NCI-H128 (cell line): Measurements from ENCODE around the gene EFNA4.
A peak's percentile ranks its signal among the peaks of the same experiment; 100 is the strongest.

Experiments used
- DNase-seq: peaks from one replicate; lab custom pipeline; 2025; ENCODE audit not compliant: unreplicated experiment; lab: John Stamatoyannopoulos, UW

EFNA4 gene

GRCh38 chr1:155085504-155086127, 22.1 kb downstream of the EFNA4 start:
- no peak for DNase-seq

DNA sequence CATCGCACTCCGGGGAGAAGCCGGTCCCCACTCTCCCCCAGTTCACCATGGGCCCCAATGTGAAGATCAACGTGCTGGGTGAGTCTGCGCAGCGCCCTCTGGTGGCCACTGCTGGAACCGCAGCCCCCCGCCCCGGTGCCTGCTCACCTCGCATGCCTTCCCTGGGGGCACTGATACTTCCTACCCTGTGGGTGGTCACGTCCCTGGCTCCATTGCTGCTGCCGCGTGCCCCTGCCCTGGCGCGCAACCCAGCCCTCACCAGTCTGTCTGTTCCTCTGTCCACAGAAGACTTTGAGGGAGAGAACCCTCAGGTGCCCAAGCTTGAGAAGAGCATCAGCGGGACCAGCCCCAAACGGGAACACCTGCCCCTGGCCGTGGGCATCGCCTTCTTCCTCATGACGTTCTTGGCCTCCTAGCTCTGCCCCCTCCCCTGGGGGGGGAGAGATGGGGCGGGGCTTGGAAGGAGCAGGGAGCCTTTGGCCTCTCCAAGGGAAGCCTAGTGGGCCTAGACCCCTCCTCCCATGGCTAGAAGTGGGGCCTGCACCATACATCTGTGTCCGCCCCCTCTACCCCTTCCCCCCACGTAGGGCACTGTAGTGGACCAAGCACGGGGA, 22.7 kb downstream of the EFNA4 start:
- DNase-seq: peak; percentile 17

DNA sequence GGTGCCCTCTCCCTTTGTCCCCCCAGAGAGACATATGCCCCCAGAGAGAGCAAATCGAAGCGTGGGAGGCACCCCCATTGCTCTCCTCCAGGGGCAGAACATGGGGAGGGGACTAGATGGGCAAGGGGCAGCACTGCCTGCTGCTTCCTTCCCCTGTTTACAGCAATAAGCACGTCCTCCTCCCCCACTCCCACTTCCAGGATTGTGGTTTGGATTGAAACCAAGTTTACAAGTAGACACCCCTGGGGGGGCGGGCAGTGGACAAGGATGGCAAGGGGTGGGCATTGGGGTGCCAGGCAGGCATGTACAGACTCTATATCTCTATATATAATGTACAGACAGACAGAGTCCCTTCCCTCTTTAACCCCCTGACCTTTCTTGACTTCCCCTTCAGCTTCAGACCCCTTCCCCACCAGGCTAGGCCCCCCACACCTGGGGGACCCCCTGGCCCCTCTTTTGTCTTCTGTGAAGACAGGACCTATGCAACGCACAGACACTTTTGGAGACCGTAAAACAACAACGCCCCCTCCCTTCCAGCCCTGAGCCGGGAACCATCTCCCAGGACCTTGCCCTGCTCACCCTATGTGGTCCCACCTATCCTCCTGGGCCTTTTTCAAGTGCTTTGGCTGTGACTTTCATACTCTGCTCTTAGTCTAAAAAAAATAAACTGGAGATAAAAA, 23.5 kb downstream of the EFNA4 start:
- DNase-seq: no peak

DNA sequence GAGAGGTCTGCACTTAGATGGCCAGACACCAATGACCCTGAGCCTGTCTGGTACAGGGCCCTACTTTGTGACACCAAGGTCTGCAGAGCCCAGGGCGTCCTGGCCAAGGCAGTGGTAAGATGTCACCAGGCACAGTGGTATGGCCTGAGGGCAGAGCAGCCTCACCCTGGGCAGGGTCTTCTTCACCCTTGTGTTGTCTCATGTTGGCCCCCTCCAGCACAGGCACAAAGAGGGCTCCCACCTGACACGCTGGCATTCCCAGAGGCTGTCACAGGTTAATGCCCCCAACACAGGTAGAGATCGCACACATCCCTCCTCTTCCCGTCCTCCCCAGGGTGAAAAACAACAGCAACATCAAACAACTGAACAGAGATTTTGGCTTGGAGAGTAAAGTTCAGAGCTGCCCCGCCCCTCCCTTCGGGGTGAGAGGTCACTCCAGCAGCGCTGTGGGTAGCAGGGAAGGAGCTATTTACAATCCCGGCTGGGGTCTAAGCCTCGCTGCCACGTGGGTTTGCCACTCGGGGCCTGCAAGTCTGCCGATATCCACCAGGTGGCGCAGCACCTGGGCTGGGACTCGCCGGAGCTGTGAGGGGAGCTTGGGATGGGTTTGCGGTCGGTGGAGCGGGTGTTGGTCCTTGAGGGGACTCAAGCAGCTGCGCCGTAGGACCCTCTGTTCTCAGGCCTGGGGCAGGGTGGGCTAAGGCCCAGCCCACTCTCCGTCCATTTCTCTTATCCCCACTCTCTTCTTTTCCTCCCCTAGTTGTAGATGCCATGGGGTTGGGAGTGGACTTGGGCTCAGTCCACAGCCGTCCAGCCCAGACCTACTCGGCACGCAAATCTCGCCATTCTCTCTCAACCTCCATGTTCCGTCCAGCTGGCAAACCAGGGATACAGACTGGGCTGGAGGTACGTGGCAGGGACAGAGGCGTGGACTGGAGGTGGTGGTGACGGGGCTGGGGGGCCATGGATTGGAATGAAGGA, 27.8 kb downstream of the EFNA4 start:
- DNase-seq: peak; percentile 81

DNA sequence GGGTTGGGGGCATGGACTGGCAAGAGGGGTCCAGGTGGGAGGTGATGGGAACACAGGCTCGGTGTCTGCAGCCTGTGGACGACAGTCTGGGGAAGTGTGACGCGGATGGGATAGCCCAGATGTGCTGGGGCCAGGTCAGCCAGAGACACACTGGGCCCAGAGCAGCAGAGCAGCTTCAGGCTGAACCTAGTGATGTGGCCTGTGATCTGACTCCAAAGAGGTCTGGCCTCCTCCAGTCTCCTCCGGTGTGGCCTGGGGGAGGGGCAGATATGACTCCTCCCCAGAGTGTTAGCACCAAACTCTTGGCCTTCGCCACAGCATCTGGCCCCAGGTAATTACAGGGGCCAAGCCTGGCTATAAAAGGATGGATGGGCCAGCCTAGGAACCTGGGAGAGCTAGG, 28.6 kb downstream of the EFNA4 start:
- DNase-seq: no peak

GRCh38 chr1:155092641-155093040, 29.1 kb downstream of the EFNA4 start:
- no peak for DNase-seq

DNA sequence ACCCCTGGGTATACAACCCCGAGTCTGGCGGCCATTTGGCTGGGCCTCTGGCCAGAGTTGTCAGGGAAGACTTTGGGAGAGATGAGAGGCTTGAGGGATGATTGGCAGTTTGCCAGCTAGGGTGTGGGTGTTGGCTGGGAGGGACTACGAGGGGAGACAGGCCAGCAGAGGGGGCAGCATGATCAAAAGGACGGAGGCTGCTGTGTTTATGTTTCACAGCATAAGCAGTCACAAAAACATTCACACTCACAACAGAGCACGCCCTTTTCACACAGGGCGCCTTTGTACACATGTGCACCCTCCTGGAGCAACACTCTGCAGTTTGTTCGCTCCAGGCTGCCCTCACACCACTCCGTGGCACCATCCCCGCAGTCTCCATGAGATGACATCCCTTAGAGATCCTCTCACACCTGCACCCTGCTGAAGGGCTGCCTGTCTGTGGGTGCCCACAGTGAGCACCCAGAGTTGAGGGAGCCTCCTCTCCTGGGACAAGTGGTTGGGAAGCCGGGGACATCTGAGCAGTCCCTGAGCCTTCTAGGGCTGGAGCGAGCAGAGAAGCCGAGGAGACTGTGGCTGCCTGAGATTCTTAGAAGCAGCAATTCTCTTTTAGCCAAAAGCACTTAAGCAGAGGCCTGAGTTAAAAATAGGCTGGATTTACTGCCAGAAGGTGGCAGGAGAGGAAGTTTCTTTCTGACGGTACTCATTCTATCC, 30.5 kb downstream of the EFNA4 start:
- peak; percentile 73 for DNase-seq

GRCh38 chr1:155094622-155094948, 31.0 kb downstream of the EFNA4 start:
- no peak for DNase-seq

GRCh38 chr1:155099331-155099730, 35.8 kb downstream of the EFNA4 start:
- DNase-seq: no peak

DNA sequence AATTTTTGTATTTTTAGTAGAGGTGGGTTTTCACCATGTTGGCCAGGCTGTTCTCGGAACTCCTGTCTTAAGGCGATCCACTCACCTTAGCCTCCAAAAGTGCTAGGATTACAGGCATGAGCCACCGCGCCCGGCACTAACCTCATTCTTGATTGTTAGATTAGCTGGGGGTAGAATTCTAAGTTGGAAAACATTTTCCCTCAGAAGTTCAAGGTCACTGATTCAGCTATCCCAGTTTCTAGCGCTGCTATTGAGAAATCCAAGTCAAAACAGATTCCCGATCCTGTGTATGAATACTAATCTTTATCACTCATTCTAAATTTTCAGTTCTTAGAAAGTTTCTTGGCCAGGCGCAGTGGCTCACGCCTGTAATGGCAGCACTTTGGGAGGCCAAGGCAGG, 39.8 kb downstream of the EFNA4 start:
- DNase-seq: no peak

DNA sequence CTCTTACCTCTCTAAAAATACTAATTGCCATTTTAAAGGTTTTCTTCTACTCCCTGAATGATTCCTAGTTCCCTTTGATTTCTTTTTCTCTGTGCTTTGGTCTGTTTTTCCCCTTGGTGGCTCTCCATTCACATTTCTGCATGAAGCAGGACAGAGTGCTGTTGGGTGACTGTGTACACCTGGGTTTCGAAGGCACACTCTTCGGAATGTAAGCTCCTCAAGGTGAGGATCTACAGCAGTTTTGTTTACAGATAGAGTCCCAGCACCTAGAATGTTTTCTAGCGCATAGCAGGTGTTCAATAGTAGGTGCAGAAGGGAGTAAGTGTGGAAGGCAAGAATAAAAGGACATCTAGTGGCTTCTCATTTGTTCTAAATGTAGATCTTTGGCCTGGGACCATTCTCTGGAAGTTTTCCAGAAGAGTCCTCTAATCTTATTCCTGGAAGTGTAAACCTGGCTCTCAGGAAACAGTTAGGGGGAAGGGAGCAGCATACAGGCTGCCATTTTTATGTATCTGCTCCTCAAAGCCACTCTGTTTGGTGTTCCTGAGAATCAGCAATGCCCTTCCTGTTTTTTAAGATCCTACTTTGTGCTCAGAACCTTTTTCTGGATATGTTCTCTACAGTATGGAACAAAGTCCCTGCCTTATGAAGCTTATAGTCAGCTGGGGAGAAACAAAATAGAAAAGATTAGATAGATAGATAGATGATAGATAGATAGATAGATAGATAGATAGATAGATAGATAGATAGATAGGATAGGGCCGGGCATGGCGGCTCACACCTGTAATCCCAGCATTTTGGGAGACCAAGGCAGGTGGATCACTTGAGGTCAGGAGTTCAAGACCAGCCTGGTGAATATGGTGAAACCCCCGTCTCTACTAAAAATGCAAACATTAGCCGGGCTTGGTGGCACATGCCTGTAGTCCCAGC, 41.3 kb downstream of the EFNA4 start:
- DNase-seq: no peak

GRCh38 chr1:155105604-155106011, 42.1 kb downstream of the EFNA4 start:
- no peak for DNase-seq

DNA sequence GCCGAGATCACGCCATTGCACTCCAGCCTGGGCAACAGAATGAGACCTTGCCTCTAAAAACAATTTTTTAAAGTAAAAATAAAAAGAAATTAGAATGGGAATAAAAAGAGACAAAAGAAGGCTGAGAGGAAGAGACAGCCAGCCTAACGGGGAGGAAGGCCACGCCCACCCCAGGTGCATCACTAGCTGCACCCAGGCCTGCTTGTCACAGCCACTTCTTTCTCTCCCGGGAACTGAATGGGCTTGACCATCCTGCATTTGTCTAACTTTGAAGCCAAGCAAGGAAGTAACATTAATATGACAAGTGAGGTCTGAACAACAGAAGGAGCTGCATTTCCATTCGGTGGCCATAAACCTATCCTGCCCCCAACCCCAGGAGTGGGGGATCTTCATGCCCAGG, 43.3 kb downstream of the EFNA4 start:
- DNase-seq: no peak

- DNase-seq: no peak
These were observed 44.0 kb downstream of the EFNA4 start for GRCh38 chr1:155107309-155108264.

GRCh38 chr1:155108296-155108695, 44.8 kb downstream of the EFNA4 start:
- no peak for DNase-seq

GRCh38 chr1:155110381-155110780, 46.8 kb downstream of the EFNA4 start:
- no peak for DNase-seq

GRCh38 chr1:155110826-155111225, 47.3 kb downstream of the EFNA4 start:
- DNase-seq: no peak

DNA sequence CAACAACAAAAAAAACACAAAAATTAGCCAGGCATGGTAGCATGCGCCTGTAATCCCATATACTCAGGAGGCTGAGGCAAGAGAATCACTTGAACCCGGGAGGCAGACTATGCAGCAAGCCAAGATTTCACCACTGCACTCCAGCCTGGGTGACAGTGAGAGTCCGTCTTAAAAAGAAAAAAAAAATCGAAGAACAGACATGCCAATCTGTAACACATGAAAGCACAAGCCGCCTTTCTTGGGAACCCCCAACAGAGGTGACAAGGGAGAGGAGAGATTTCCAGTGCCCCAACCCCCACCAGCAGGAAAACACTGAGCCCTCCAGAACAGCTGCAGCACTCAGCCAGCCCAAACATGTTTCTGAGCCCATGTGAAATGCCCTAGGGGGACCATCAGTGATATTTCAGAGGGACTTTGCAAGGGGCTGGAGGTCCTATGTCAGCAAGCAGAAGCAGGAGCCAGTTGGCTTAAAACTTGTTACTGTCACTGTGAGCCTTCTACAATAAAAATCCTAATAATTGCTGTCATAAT, 50.0 kb downstream of the EFNA4 start:
- DNase-seq: no peak
